ENCODE results near the gene OR5AS1. TPM values are rescaled to one million over a fixed set of nuclear protein-coding genes. Genes with fewer than 3 reads are reported as not detected.

OR5AS1 gene
- polyA plus RNA-seq (2011; rRNA removed) (not detected in 2 replicates), polyA minus RNA-seq (2011; rRNA and poly(A)+ RNA removed) (not detected in 2 replicates)

- no peak within 1 kb of the TSS for H3K27ac ChIP-seq (ENCODE audit: low read depth, low read length)
- ChIA-PET POLR2A (no interaction called here), CTCF (no interaction called here)
- H3K27me3 ChIP-seq (ENCODE audit: control insufficient read depth, insufficient read depth, low read length): no peaks in the 10 kb centered on the region
- peaks cover 10% of the 10 kb centered on the region; the same call in 1 of the 2 replicates for H3K9me3 ChIP-seq (ENCODE audit: control insufficient read depth, insufficient read depth, low read length)
- DNase-seq (ENCODE audit: low read depth, low spot score): no peak
- no peak within 1 kb of the TSS for H3K4me3 ChIP-seq (ENCODE audit: low read depth, low read length)
- no peak for TF ChIP-seq CTCF (IDR thresholded peaks at IDR 0.05; ENCODE audit: low read depth, low read length)
These were observed at the start of gene OR5AS1 for GRCh38 chr11:56027354-56027753. TSS of gene OR5AS1 (plus strand) at chr11:56027654. CDS start at chr11:56030419, 2,765 bp downstream.

GRCh38 chr11:55994525-55994924, 32.9 kb upstream of the OR5AS1 start, which contains the start of gene OR5F1:
TSS of gene OR5F1 (minus strand) at chr11:55994625. CDS start at chr11:55994625, 0 bp downstream.
- POLR2A ChIA-PET: no interaction called here
- Histone ChIP-seq H3K27ac (ENCODE audit: low read depth, low read length) (no peak within 1 kb of the TSS), H3K4me3 (ENCODE audit: low read depth, low read length) (no peak within 1 kb of the TSS), H3K9me3 (ENCODE audit: control insufficient read depth, insufficient read depth, low read length) (no peaks in the 10 kb centered on the region), H3K27me3 (ENCODE audit: control insufficient read depth, insufficient read depth, low read length) (no peaks in the 10 kb centered on the region)
- CTCF ChIA-PET: no interaction called here
- no peak for DNase-seq (ENCODE audit: low read depth, low spot score)
- no peak for TF ChIP-seq CTCF (IDR thresholded peaks at IDR 0.05; ENCODE audit: low read depth, low read length)

- peaks cover 7% of the 10 kb centered on the region; the same call in 1 of the 2 replicates for H3K9me3 ChIP-seq (ENCODE audit: control insufficient read depth, insufficient read depth, low read length)
- H3K4me3 ChIP-seq (ENCODE audit: low read depth, low read length): no peak overlapping the region
- no peak for TF ChIP-seq CTCF (IDR thresholded peaks at IDR 0.05; ENCODE audit: low read depth, low read length)
- ChIA-PET CTCF (no interaction called here), POLR2A (no interaction called here)
- H3K27ac ChIP-seq (ENCODE audit: low read depth, low read length): no peak overlapping the region
- no peaks in the 10 kb centered on the region for H3K27me3 ChIP-seq (ENCODE audit: control insufficient read depth, insufficient read depth, low read length)
- no peak for DNase-seq (ENCODE audit: low read depth, low spot score)
These were observed 16.7 kb upstream of the OR5AS1 start for GRCh38 chr11:56010716-56011115.

GRCh38 chr11:56013805-56014204, 13.6 kb upstream of the OR5AS1 start:
- CTCF ChIA-PET: no interaction called here
- Histone ChIP-seq H3K4me3 (ENCODE audit: low read depth, low read length) (no peak overlapping the region), H3K27me3 (ENCODE audit: control insufficient read depth, insufficient read depth, low read length) (no peaks in the 10 kb centered on the region), H3K27ac (ENCODE audit: low read depth, low read length) (no peak overlapping the region), H3K9me3 (ENCODE audit: control insufficient read depth, insufficient read depth, low read length) (peaks cover 15% of the 10 kb centered on the region)
- no peak for TF ChIP-seq CTCF (IDR thresholded peaks at IDR 0.05; ENCODE audit: low read depth, low read length)
- POLR2A ChIA-PET: no interaction called here
- DNase-seq (ENCODE audit: low read depth, low spot score): no peak

GRCh38 chr11:56045538-56045937, 18.1 kb downstream of the OR5AS1 start:
- POLR2A ChIA-PET: no interaction called here
- no peak for DNase-seq (ENCODE audit: low read depth, low spot score)
- CTCF ChIA-PET: no interaction called here
- H3K9me3 ChIP-seq (ENCODE audit: control insufficient read depth, insufficient read depth, low read length): peaks cover 11% of the 10 kb centered on the region; the same call in 1 of the 2 replicates
- no peak for TF ChIP-seq CTCF (IDR thresholded peaks at IDR 0.05; ENCODE audit: low read depth, low read length)
- H3K27ac ChIP-seq (ENCODE audit: low read depth, low read length): no peak overlapping the region
- no peak overlapping the region for H3K4me3 ChIP-seq (ENCODE audit: low read depth, low read length)
- no peaks in the 10 kb centered on the region for H3K27me3 ChIP-seq (ENCODE audit: control insufficient read depth, insufficient read depth, low read length)

Measured in AG04450 (cell line).